Mesothelial cell of epicardium (in vitro differentiated cells): Measurements from ENCODE around the gene PDGFC. TPM values are rescaled to one million over a fixed set of nuclear protein-coding genes. Genes with fewer than 3 reads are reported as not detected.

Source experiments
- DNase-seq, 2 experiments: peaks; one replicate each; pipeline ENCODE4 v3.0.0; 2021; ENCODE audit warnings: low spot score in 2 of 2; ENCODE audit not compliant: unreplicated experiment in 2 of 2
- H3K27ac Mint-ChIP-seq: 2 replicates; pipeline ENCODE4 v1.8.0; 2021; ENCODE audit warnings: mixed read lengths
- H3K27me3 Mint-ChIP-seq: 2 replicates; pipeline ENCODE4 v1.8.0; 2021; ENCODE audit warnings: low read depth, mixed read lengths
- H3K36me3 Mint-ChIP-seq: 2 replicates; pipeline ENCODE4 v1.8.0; 2021; ENCODE audit warnings: mixed read lengths
- H3K4me1 Mint-ChIP-seq: 2 replicates; pipeline ENCODE4 v1.8.0; 2021; ENCODE audit warnings: mixed read lengths
- H3K4me3 Mint-ChIP-seq: 2 replicates; pipeline ENCODE4 v1.8.0; 2021; ENCODE audit warnings: mild to moderate bottlenecking, moderate library complexity, mixed read lengths
- H3K9me3 Mint-ChIP-seq: 2 replicates; pipeline ENCODE4 v1.8.0; 2021; ENCODE audit warnings: mixed read lengths
- CTCF ChIP-seq: fragments of 200-600 bp; sonication (generic); IDR thresholded peaks from one replicate; pipeline ENCODE4 v1.5.0; 2021; ENCODE audit warnings: antibody characterized with exemption; ENCODE audit not compliant: unreplicated experiment
- total RNA-seq: library from RNA; stranded (reverse); gene quantifications from 3 replicates; pipeline ENCODE4 v1.2.1, GENCODE V29; 2021

The PDGFC gene
- total RNA-seq, 1 donor from 2014 or later = 83.5 TPM

DNA sequence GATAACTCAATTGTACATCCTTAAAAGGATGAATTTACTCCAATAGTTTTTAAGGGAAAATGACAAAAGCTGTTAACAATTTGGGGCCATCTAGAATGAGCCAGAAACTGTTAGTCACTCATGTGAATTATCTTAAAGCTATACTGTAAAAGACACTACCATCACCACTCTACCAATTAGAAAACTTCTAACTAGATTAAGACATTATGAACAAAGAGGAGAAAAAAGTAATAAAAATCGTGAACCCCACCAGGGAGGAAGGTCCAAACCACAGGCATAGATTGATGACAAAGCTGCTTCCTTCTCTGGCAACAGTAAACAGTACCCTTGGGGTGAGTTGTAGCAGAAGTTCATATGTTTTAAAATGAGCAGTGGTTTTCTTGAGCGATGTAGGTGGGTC lies 106.1 kb downstream of the PDGFC start:
- Mint-ChIP-seq H3K27ac (peak overlapping the region; percentile 37), H3K4me3 (no peak overlapping the region), H3K9me3 (peaks cover 8% of the 10 kb centered on the region), H3K36me3 (peaks cover 12% of the 10 kb centered on the region), H3K4me1 (peaks cover 10% of the 10 kb centered on the region), H3K27me3 (no peaks in the 10 kb centered on the region)
- no peak for TF ChIP-seq CTCF
- no peak for DNase-seq

- no peak for TF ChIP-seq CTCF
- Mint-ChIP-seq H3K27me3 (no peaks in the 10 kb centered on the region), H3K36me3 (no peaks in the 10 kb centered on the region), H3K9me3 (no peaks in the 10 kb centered on the region), H3K4me3 (no peak overlapping the region), H3K4me1 (peaks cover 4% of the 10 kb centered on the region), H3K27ac (no peak overlapping the region)
- no peak for DNase-seq
These were observed 113.5 kb downstream of the PDGFC start for GRCh38 chr4:156858071-156858470.

- Mint-ChIP-seq H3K36me3 (peaks cover 59% of the 10 kb centered on the region), H3K27ac (no peak overlapping the region), H3K27me3 (no peaks in the 10 kb centered on the region), H3K9me3 (peaks cover 47% of the 10 kb centered on the region), H3K4me1 (peaks cover 6% of the 10 kb centered on the region), H3K4me3 (no peak overlapping the region)
- no peak for DNase-seq
- no peak for TF ChIP-seq CTCF
These were observed 132.8 kb downstream of the PDGFC start for GRCh38 chr4:156838761-156839160.

DNA sequence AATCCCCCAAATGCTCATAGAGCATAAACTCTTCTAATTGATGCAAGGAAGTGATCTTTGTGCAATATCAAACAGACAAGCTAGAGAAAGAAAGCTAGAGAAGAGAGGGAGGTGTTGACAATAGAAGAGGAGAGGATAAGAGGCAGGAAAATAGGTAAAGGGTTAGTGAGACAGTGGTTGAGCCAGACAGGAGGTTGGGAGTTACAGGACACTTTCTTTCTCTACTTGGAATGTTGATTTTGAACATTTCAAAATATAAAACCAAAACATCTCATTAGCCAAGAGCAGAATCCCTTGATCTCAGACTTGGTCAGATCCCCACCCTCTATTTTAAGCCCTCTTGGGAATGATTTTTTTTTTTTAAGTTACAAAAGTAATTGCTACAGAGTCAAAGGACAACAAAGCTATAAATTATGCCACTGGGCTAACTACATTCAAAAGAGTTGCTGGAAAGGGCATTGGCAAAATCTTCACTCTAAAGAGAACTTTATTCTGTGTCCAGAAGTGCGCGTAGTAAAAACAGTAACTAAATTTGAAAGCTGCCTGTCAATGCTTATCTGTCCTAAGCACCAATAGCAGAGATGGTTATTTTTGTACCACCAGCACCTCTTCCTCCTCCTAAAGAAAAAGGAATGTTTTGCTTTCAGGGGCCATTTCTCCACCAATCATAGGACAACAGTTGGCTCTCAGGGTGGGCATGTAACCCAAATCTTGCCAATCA lies 133.8 kb downstream of the PDGFC start:
- DNase-seq = no peak
- peaks cover 6% of the 10 kb centered on the region for H3K4me1 Mint-ChIP-seq
- H3K27me3 Mint-ChIP-seq = no peaks in the 10 kb centered on the region
- H3K4me3 Mint-ChIP-seq = no peak overlapping the region
- no peak overlapping the region for H3K27ac Mint-ChIP-seq
- peaks cover 52% of the 10 kb centered on the region for H3K36me3 Mint-ChIP-seq
- TF ChIP-seq CTCF = no peak
- H3K9me3 Mint-ChIP-seq = peaks cover 44% of the 10 kb centered on the region

GRCh38 chr4:156832886-156833285 lies 138.7 kb downstream of the PDGFC start:
- H3K36me3 Mint-ChIP-seq = peaks cover 11% of the 10 kb centered on the region
- H3K27ac Mint-ChIP-seq = no peak overlapping the region
- peaks cover 11% of the 10 kb centered on the region for H3K4me1 Mint-ChIP-seq
- H3K27me3 Mint-ChIP-seq = no peaks in the 10 kb centered on the region
- DNase-seq = no peak
- H3K9me3 Mint-ChIP-seq = peaks cover 9% of the 10 kb centered on the region
- no peak for TF ChIP-seq CTCF
- H3K4me3 Mint-ChIP-seq = no peak overlapping the region
